Raji (cell line): ENCODE data around the gene PDAP1.

Experiments
- POLR2A ChIP-seq: IDR thresholded peaks from 2 replicates; pipeline ENCODE4 v1.6.1; 2011; ENCODE audit warnings: low read depth, low read length, control low read depth; ENCODE audit not compliant: insufficient read depth

PDAP1 gene

GRCh38 chr7:99437946-99438572 is 29.7 kb upstream of the PDAP1 start:
- no peak for TF ChIP-seq POLR2A

DNA sequence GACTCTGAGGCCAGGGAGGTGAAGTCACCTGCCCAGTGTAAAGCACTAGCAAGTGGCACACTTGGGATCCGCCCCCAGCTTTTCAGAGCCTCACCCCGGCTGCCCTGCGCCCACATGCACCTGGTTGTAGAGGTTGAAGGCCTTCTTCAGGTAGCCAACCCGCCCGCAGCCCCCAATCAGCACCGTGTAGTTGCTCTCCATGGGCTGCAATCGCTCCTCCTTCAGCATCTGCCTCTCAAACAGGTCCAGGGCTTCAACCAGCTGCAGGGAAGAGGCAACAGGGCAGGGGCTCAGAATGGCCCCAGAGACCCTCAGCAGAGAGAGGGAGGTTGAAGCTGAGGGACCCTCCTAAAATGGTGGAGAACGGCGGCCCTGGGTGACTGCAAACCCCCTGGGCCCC is 24.8 kb upstream of the PDAP1 start:
- TF ChIP-seq POLR2A: no peak

DNA sequence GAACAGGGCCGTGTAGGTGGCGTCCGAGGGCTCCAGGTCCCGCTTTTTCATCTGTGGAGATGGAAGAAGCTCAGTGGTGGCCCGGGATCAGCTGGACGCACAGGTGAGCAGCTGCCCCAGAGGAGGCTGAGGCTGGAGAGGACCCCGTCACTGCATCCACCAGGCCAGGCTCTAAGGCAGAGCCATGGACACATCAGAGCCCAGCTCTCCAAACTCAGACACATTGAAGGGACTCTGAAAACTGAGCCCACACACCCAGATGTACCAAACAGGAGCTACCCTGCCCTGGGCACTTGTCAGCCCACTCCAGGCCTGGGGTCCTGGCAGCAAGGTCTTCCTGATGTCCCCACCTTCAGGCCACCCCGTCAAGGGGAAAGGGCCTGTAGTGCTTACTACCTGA is 21.4 kb upstream of the PDAP1 start:
- no peak for TF ChIP-seq POLR2A

DNA sequence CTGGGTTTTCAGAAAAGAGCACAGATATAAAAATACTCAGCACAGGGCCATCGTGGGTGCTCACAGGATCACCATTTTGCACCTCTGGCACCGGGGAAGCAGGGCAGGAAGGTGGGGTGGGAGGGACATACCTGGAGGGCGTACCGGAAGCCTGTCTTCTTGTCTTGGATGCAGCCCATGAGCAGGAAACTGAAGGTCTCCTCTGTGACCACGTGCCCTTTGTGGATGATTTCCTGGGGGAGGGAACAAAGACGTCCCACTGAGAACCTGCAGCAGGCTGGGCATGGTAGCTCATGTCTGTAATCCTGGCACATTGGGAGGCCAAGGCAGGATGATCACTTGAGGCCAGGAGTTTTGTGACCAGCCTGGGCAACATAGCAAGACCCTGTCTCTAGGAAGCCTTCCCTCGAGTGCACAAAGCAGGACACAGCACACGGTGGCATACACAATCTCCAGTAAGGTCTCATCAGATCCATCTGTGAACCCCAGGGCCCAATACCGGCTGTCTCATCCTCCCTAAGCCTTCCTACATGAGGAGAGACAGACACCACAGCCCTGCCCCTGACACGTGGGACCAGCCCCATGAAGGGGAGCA is 20.7 kb upstream of the PDAP1 start:
- no peak for TF ChIP-seq POLR2A

DNA sequence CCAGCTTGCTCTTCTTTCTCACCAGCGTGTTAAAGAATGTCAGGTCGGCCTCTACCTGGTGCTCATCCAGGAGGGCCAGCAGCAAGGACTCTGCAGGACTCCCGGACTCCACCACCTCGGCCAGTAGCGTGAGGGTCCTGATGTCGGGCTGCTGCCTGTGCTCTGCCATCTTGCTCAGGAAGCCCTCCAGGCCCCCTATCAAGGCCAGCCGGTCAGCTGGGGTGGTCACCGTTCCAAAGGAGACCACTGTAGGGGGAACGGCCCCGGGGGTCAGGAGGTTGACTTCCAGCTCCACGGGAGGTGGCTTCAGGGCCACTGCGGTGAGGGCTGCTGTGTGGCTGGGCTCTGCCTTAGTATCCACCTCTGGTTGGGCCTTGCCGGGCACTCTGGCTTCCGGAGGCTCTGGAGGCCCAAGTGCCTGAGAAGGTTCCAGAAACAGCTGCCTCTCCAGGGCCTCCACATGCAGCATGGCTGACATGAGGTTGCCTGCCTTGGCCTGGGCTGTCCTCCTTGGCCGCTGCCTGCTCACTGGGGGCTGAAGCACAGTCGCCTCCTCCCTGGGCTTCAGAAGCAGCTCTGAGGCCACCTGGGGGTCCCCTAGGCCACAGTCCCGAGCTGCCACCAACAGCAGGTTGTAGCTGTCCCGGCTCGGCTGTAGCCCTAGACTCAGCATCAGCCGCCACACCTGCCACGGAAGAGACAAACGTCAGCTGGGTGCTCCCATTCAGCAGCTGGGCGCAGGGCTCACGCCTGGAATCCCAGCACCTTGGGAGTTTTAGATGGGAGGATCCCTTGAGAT is 16.7 kb upstream of the PDAP1 start:
- no peak for TF ChIP-seq POLR2A

- no peak for TF ChIP-seq POLR2A
These were observed 14.2 kb upstream of the PDAP1 start for GRCh38 chr7:99422625-99423024.

GRCh38 chr7:99422186-99422585 is 13.8 kb upstream of the PDAP1 start:
- no peak for TF ChIP-seq POLR2A

DNA sequence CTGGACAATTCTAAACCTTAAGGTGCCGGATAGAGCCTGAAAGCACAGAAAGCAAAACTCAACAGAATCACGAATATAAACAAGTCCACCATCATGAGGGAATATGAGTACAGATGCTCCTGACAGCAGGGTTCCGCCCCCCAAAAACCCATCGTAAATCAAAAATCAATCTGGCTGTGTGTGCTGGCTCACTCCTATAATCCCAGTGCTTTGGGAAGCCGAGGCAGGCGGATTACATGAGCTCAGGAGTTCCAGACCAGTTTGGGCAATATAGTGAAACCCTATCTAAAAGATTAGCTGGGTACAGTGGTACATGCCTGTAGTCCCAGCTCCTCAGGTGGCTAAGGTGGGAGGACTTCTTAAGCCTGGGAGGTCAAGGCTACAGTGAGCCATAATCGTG is 12.6 kb upstream of the PDAP1 start:
- no peak for TF ChIP-seq POLR2A

GRCh38 chr7:99420213-99420612 is 11.8 kb upstream of the PDAP1 start:
- TF ChIP-seq POLR2A: no peak

GRCh38 chr7:99419323-99420021 is 11.1 kb upstream of the PDAP1 start:
- TF ChIP-seq POLR2A: no peak

- no peak for TF ChIP-seq POLR2A
These were observed 9.9 kb upstream of the PDAP1 start for GRCh38 chr7:99418260-99418659.

DNA sequence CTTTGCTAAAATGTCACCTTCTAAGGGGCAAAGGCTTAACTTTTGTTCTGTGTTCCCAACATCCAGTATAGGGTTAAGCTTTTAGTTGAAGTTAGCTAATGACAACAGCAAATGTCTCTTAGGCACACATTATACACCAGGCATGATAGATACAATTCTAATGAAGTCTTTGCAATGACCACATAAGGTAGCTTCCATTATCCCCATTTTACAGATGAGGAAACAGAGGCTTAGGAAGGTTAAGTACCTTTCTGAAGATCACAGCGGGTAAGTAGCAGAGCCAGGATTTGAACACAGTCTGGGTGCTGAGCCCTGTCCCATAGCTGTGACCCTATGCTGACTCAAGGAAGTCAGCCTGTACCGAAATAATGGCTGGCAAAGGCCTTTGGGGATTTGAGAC is 2.2 kb upstream of the PDAP1 start:
- TF ChIP-seq POLR2A: no peak

DNA sequence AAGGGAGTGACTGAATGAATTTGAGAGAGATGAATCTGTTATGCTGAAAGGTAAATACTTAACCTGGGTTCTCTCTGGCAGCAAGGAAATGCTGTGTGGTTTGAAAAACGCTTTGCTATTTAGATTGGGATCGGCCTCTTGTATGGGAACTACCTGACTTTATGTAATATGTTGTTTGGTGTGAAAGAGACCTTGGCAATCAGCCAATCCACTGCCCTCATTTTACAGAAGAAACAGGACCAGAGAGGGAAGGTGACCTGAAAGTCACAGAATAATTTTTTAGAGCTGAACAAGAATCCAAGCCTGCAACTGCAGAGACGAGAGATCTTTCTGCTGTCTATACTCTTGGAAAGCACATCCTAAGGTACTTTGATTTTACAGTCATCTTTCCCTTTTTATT is 1.4 kb upstream of the PDAP1 start:
- TF ChIP-seq POLR2A: no peak

- no peak for TF ChIP-seq POLR2A
These were observed 785 bp upstream of the PDAP1 start for GRCh38 chr7:99409192-99409572.

DNA sequence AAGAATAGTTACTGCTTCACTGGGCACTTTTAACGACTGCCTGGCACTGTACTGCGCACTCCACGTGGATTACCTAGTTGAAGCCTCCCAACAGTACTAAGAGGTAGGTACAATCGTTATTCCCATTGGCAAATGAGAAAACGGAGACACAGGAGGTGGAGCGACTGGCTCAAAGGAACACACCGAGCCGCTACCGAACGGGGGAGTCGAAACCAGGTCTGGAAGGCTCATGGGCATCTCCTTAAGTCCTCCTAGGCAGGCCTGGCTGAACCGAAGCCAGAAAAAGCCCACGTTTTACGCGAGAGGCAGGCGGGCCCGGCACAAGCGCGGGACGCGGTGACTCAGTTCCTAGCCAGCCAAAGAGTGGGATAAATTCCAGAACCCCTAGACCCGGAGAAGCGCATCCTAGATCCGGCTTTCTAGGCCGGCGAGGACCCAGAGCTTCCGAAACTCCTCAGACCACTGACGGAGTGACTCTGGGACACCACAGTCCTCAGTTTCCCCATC is 472 bp downstream of the PDAP1 start:
- no peak for TF ChIP-seq POLR2A
